SHP77 treated with DMSO at 0.1 percent for 48 hours (cell line): Measurements from ENCODE around the gene MXRA8.
"Not testable (repeated sequence)": the region's sequence is repeated elsewhere in the genome, so short reads cannot be mapped to it uniquely, and the experiment has no call there.

ENCODE experiments used
- DNase-seq: peaks from one replicate; lab custom pipeline; 2025; lab: John Stamatoyannopoulos, UW

Gene MXRA8

GRCh38 chr1:1393014-1393413 is 34.7 kb upstream of the MXRA8 start:
- no peak for DNase-seq

GRCh38 chr1:1391225-1391624 is 32.9 kb upstream of the MXRA8 start:
- no peak for DNase-seq

- no peak for DNase-seq
Observed at GRCh38 chr1:1390675-1391074, 32.3 kb upstream of the MXRA8 start.

DNA sequence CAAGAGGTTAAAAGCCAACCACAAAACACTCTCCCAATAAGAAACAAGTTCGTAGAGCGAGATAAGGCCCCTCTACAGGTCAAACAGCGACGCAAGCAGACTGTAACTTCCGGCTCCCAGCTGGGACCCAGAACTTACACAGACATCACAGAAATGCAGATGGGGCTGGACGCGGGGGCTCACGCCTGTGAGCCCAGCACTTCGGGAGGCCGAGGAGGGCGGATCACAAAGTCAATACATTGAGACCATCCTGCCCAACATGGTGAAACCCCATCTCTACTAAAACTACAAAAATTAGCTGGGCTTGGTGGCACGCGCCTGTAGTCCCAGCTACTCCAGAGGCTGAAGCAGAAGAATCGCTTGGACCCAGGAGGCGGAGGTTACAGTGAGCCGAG is 29.7 kb upstream of the MXRA8 start:
- DNase-seq: no peak

- DNase-seq: no peak
Observed at GRCh38 chr1:1387098-1388077, 29.0 kb upstream of the MXRA8 start.

GRCh38 chr1:1385931-1386330 is 27.6 kb upstream of the MXRA8 start:
- no peak for DNase-seq

DNA sequence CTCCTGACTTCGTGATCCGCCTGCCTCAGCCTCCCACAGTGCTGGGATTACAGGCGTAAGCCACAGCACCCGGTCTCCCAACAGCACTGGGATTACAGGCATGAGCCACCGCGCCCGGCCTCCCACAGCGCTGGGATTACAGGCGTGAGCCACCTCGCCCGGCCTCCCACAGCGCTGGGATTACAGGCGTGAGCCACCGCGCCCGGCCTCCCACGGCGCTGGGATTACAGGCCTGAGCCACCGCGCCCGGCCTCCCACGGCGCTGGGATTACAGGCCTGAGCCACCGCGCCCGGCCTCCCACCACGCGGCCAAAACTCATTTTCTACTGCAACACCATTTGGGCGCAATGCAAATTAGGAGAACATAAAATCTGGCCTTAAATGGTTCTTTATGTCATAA is 27.0 kb upstream of the MXRA8 start:
- DNase-seq: not testable (repeated sequence)

- DNase-seq: no peak
Observed at GRCh38 chr1:1381294-1381693, 22.9 kb upstream of the MXRA8 start.

GRCh38 chr1:1380860-1381259 is 22.5 kb upstream of the MXRA8 start:
- no peak for DNase-seq

DNA sequence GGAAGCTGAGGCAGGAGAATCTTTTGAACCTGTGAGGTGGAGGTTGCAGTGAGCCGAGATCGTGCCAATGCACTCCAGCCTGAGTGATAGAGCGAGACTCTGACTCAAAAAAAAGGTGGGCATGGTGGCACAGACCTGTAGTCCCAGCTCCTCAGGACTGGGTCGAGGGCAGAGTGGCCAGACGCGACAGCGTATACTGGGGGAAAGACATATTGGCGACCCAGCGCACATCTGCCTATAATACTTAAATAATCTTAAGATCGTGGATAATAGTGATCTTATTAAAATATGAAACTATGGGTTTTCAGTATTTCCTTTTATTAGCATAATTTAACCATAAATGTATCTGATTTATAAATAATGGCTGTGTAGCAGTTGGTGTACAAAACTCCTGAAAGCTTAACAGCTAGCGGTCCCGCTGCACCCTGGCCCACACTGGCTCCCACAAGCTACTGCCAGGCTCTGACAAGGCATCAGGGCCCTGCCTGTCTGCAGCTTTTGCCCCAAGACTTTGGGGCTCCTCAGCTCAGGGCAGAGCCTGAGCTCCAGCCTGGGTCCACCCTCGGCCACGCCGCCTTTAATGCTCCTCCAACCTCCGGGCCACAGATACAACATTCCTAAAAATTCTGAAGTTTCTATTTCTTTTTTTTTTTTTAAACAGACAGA is 19.3 kb upstream of the MXRA8 start:
- DNase-seq: no peak

DNA sequence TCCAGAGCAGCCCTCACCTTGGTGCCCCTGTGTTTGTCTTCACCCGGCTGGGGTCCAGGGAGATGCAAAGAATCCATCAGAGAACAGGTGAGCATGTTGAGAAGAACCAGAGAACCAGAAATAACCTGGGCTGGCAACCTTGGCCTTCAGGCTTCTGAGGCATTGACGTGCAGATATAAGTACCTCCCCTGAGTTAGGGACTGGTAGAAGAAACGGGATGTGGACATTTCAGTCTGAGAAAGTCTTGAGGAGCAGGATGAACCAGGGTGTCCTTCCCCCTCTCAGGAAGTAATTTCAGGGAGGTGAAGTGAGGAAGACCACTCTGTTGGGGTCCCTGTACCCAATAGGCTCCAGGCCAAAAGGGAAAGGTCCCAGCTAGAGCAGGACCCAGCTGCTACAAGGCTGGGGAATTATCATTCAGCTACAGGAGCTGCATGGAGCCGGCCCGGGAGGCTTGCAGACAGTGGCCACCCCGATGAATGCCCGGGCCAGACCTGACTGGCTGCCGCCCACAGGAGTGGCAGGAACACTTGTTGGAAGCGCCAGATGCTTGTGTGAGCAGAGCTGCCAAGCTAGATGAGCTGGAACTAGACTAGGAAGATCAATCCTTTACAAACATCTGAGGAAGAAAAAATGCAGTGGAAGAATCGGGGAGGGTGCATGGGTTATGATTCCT is 18.3 kb upstream of the MXRA8 start:
- no peak for DNase-seq

DNA sequence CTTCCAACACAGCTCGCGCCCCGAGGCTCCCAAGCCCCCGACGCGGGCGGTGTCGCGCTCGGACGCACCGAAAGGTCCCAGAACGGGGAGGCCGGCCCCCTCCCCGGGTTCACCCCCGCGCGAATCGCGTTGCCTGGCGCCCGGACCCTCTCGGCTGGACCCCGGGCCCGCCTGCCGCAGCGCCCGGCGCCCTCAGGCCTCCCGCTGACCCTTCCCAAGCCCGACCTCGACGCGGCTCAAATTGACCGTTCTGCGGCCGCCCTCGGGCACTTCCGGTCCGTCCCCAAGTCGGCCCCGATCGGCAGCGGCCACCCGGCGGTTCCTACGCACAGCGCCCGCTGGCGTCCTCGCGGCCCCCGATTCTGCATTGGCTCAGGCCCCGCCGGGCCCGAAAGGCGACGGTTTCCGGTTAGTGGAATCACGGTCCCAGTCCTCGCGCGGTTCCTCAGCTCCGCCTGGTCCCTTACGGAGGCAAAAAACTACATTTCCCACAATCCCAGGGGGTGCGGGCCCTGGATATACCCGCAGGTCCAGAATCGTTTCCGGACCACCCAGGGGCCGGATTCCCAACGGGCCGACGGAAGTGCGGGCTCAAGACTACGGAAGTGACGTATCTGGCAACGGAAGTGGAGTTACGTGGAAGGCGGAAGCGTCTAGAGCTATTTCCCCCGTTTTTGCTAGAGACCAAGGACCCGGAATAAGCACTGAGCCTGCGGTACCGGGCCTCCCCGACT is 16.7 kb upstream of the MXRA8 start, which contains the start of gene AURKAIP1:
Gene AURKAIP1 (minus strand): TSS at position 279 of the 734 bp plus-strand sequence. CDS start 451 bp downstream, outside the sequence.
- DNase-seq: peak; percentile 96

DNA sequence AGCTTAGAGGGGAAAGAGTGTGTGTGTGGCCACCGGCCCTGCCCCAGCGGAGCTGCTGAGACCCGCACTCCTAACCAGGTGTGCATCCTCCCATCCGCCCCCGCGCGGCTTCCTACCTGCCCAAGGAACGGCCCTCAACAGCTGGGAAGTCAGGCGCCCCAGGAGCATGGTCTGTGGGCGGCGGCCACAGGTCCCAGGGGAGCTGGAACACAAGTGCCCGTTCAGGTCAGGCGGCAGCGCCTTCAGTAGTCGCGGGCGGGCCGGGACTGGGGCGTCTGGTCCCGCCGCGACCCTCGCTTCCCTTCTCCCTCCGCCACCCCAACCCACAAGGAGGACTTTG is 16.2 kb upstream of the MXRA8 start:
- no peak for DNase-seq

- DNase-seq: no peak
Observed at GRCh38 chr1:1373815-1374588, 15.6 kb upstream of the MXRA8 start.

- DNase-seq: no peak
Observed at GRCh38 chr1:1373051-1373814, 14.9 kb upstream of the MXRA8 start.

- peak; percentile 22 for DNase-seq
Observed at GRCh38 chr1:1371746-1372711, 13.7 kb upstream of the MXRA8 start.

DNA sequence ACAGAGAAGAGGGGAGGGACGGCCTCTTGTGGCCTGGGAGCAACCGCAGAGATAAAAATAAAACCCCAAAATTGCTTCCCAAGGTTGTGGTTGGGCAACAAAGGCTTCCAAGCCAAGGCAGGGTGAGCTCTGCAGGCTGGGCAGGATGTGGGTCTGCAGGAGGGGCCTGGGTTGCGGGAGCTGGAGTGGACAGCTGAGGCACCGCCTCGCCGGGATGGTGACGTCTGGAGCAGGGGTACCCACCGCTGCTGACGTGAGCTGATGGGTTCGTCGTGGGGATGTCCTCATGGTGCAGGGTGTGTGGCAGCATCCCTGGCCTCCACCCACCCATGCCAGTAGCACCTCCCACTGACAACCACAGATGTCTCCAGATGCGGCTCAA is 13.0 kb upstream of the MXRA8 start:
- no peak for DNase-seq

DNA sequence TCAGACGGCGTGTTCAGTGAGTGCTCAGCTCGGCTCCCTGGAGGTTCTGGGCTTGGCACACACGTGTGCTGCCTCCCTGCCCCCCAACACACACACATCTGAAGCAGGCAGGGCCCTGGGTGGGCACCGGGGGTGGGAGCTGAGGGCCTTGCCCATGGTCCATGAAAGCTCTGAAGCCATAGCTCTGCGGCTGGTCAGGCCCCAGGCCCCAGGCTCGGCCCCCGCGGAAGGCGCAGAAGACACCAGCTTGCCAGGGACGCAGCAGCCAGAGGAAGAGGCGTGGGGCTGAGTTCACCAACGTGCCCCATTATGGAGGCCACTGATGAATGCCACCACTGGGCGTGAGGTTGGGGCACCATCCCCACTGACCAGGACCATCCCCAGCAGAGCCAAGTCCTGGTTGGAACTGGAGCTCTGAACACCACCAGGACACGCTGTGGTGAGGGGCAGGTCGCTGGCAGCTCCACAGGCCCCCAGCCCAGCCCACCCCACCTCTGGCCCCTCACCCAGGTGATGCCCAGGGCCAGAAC is 12.5 kb upstream of the MXRA8 start:
- no peak for DNase-seq

DNA sequence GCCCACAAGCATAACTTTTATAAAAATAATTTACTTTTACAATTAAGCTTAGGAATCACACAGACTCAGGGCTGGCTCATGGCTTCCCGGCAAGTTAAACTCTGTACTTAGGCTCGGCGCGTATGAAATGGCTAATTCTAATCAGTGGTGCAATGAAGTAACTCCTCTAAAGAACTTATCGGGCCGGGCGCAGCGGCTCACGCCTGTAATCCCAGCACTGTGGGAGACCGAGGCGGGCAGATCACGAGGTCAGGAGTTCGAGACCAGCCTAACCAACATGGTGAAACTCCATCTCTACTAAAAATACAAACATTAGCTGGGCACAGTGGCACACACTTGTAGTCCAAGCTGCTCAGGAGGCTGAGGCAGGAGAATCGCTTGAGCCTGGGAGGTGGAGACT is 11.7 kb upstream of the MXRA8 start:
- DNase-seq: not testable (repeated sequence)
